ENCODE results near the gene ADCY7. TPM values are rescaled to one million over a fixed set of nuclear protein-coding genes. Genes with fewer than 3 reads are reported as not detected.

ADCY7 gene
- total RNA-seq, 4 donors from 2014 or later: 12.7 to 23.5 (median 19.3) TPM

DNA sequence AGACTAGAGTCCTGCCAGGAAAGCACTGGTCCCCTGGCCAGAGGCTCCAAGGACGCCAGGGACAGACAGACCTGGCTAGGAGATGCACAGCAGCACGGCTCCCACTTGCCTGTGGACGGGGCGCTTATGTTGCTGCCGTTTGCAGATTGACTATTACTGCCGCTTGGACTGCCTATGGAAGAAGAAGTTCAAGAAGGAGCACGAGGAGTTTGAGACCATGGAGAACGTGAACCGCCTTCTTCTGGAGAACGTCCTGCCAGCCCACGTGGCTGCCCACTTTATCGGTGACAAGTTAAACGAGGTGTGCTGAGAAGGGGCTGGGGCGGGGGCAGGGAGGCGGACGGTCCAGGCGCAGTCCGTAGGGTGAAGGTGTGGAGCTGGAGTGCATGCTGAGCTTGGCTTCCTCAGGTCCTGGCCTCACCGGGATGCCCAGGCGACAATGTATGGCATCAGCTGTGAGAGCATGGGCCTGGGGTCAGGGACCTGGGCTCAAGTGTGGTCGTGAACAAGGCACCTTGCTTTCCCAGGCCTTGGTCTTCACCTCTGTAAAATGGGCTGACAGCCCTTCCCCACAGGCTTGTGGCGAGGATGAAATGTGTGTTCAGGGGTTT is 45.6 kb downstream of the ADCY7 start:
- no peak for ATAC-seq
- H3K27me3 ChIP-seq: no peaks in the 10 kb centered on the region
- H3K36me3 ChIP-seq: peaks cover 0 to 56% of the 10 kb centered on the region in 2 donors
- no peaks in the 10 kb centered on the region for H3K9me3 ChIP-seq
- H3K4me3 ChIP-seq: no peak overlapping the region
- 68 to 100% methylated on average over 1 to 5 of the region's 22 CpGs for WGBS, 2 donors (ENCODE audit: low coverage in 1 of 2)
- TF ChIP-seq POLR2A (IDR thresholded peaks at IDR 0.05): no peak
- TF ChIP-seq POLR2AphosphoS5 (IDR thresholded peaks at IDR 0.05): no peak
- TF ChIP-seq, protein P1, sequence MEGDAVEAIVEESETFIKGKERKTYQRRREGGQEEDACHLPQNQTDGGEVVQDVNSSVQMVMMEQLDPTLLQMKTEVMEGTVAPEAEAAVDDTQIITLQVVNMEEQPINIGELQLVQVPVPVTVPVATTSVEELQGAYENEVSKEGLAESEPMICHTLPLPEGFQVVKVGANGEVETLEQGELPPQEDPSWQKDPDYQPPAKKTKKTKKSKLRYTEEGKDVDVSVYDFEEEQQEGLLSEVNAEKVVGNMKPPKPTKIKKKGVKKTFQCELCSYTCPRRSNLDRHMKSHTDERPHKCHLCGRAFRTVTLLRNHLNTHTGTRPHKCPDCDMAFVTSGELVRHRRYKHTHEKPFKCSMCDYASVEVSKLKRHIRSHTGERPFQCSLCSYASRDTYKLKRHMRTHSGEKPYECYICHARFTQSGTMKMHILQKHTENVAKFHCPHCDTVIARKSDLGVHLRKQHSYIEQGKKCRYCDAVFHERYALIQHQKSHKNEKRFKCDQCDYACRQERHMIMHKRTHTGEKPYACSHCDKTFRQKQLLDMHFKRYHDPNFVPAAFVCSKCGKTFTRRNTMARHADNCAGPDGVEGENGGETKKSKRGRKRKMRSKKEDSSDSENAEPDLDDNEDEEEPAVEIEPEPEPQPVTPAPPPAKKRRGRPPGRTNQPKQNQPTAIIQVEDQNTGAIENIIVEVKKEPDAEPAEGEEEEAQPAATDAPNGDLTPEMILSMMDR (IDR thresholded peaks at IDR 0.05): no peak
- peaks cover 0 to 14% (median 5%) of the 10 kb centered on the region in 3 donors for H3K4me1 ChIP-seq
- H3K27ac ChIP-seq: no peak overlapping the region

DNA sequence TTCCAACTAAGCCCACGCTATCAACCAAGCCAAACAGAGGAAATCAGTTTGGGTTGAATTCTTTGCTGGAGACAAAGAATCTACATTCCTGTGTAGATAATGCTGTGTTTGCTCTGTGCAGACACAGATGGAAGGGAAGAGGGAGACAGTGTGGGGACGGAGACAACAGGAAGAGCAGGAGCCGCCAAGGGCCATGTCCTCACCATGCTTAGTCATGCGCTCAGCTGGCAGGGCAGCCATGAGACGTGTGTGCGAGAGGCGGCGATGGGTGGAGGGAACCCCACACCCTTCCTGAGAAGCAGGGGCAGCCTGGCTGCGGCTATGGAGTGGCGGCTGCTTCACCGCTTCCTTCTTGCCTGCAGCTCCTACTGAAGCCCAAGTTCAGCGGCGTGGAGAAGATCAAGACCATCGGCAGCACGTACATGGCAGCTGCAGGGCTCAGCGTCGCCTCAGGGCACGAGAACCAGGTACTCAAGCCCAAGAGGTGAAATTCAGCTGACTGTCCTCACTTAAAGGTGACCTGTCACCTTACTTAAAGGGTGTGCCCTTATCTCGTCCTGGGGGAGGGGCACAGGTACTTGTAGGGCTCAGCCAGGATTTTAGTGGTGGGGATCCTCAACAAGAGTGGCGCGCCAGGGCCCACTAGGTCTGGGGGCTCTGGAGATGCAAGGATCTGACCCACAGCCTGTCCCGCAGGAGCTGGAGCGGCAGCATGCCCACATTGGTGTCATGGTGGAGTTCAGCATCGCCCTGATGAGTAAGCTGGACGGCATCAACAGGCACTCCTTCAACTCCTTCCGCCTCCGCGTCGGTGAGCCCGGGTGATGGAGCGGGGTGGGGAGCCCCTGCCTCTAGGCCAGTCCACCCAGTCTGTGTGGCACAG is 47.5 kb downstream of the ADCY7 start:
- ATAC-seq: peak; percentile 67
- H3K4me3 ChIP-seq: no peak overlapping the region
- peaks cover 0 to 12% (median 5%) of the 10 kb centered on the region in 3 donors for H3K4me1 ChIP-seq
- no peaks in the 10 kb centered on the region for H3K9me3 ChIP-seq
- TF ChIP-seq POLR2AphosphoS5 (IDR thresholded peaks at IDR 0.05) (no peak), POLR2A (IDR thresholded peaks at IDR 0.05) (no peak), EP300 (IDR thresholded peaks at IDR 0.05) (no peak)
- TF ChIP-seq, protein P1 (IDR thresholded peaks at IDR 0.05): no peak
- no peaks in the 10 kb centered on the region for H3K27me3 ChIP-seq
- peak overlapping the region in 2 of 4 donors; percentile 23 to 53 for H3K27ac ChIP-seq
- H3K36me3 ChIP-seq: peaks cover 0 to 75% of the 10 kb centered on the region in 2 donors
- 72% methylated on average over 5 of the region's 31 CpGs; no CpG with 5 or more reads in 1 of the 2 donors for whole genome bisulfite sequencing, 2 donors (ENCODE audit: low coverage in 1 of 2)

DNA sequence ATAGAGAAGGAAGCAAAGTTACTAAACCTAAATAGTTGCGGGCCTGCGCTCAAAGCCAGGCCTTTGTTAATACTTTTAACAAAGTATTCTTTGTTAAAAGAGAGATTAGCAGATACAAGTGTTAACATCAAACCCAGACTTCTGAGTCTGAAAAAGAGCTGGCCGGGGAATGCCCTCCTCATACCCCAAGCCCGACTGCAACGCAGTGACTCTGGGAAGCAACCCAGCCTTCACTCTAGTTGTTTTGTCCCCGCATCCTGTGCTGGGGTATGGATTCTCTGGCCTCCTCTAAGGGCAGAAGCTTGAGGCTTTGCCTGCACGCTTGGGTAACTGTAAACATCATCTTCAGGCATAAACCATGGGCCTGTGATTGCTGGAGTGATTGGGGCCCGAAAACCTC is 48.3 kb downstream of the ADCY7 start:
- ATAC-seq: no peak
- no peaks in the 10 kb centered on the region for H3K27me3 ChIP-seq
- peaks cover 0 to 83% of the 10 kb centered on the region in 2 donors for H3K36me3 ChIP-seq
- H3K9me3 ChIP-seq: no peaks in the 10 kb centered on the region
- H3K27ac ChIP-seq: peak overlapping the region in 1 of 4 donors; percentile 4
- no peak overlapping the region for H3K4me3 ChIP-seq
- H3K4me1 ChIP-seq: peaks cover 0 to 4% (median 0%) of the 10 kb centered on the region in 3 donors
- WGBS, 2 donors (ENCODE audit: low coverage in 1 of 2): 58 to 97% methylated on average over 6 of the region's 8 CpGs
- TF ChIP-seq, protein P1 (IDR thresholded peaks at IDR 0.05): no peak
- TF ChIP-seq POLR2AphosphoS5 (IDR thresholded peaks at IDR 0.05): no peak
- TF ChIP-seq EP300 (IDR thresholded peaks at IDR 0.05): no peak
- TF ChIP-seq POLR2A (IDR thresholded peaks at IDR 0.05): no peak

DNA sequence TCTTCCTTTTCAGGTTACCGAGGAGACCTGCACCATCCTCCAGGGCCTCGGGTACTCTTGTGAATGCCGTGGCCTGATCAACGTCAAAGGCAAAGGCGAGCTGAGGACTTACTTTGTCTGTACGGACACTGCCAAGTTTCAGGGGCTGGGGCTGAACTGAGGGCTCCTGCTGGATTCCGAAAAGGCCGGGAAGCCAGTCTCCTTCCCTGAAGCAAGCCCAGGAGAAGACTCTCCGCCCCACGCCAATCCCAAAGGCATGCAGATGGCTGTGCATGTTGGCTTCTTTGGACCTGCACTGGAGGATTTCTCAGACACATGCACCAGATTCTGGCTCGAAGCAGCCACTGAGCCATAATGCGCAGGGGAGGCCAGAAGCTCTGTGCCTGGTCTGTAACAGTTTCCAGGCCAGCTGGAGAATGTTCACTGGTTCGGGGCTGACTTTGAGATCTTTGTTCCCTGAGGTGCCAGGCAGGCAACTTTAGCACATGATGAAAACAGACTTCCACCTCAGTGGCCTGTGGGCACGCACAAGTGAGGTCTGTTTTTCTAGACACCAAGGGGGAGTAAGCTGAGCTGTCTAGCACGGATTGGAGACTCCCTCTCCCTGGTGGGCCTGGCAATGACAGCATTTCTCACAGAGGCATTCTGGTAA is 49.1 kb downstream of the ADCY7 start:
- H3K4me3 ChIP-seq: no peak overlapping the region
- 40 to 61% methylated on average over 1 to 5 of the region's 15 CpGs for WGBS, 2 donors (ENCODE audit: low coverage in 1 of 2)
- H3K27ac ChIP-seq: peak overlapping the region in 2 of 4 donors; percentile 4 to 11
- H3K9me3 ChIP-seq: no peaks in the 10 kb centered on the region
- H3K36me3 ChIP-seq: peaks cover 3 to 91% of the 10 kb centered on the region in 2 donors
- ATAC-seq: no peak
- H3K4me1 ChIP-seq: no peaks in the 10 kb centered on the region
- TF ChIP-seq EP300 (IDR thresholded peaks at IDR 0.05): no peak
- no peak for TF ChIP-seq POLR2A (IDR thresholded peaks at IDR 0.05)
- no peak for TF ChIP-seq POLR2AphosphoS5 (IDR thresholded peaks at IDR 0.05)
- TF ChIP-seq, protein P1 (IDR thresholded peaks at IDR 0.05): no peak
- H3K27me3 ChIP-seq: no peaks in the 10 kb centered on the region

Data from gastroesophageal sphincter (tissue), 4 donors.